ENCODE measurements around the gene LNX2. TPM values are rescaled to one million over a fixed set of nuclear protein-coding genes. Genes with fewer than 3 reads are reported as not detected.

Gene LNX2
- total and polyA plus RNA-seq, 2 donors (not counting 1 experiment from before 2014, with no cell fraction given), result 2.9 to 10.9 TPM

DNA sequence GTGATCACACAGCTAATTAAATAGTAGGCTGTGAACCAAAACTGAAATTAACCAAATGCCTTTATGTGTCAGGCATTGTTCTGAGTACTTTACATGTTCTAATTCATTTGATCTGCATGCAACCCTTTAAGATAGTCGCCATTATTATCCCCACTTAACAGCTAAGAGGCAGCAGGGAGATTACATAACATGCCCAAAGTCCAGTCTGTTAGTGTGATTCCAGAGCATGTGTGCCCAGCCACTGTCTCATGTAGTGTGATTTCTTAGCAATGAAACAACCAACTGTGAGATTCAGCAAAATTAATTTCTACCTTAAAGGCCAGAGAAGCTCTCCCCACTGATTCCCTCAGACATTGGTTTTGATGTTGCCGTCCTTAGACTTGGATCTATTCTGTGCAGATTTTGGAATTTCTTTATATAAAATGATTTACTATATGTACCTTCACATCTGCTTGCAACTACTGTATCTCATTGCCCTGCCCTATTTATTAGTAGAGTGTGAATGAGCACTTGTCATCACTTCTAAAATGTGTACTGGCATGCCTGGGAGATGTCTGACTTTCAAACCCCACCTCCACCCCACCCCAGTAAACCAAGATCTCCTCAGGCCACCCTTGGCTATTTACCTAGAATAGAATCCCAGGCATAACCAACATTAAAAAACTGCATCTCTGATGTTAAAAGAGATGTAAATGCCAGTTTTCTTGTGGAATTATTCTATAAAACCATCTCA, 42.6 kb upstream of the LNX2 start:
- peaks cover 5% of the 10 kb centered on the region for H4K20me1 ChIP-seq (ENCODE audit: control insufficient read depth, insufficient read depth, low read length, poor library complexity, severe bottlenecking)
- H3K4me2 ChIP-seq (replicated peaks; ENCODE audit: low read depth, low read length, poor library complexity, severe bottlenecking), result no peak overlapping the region
- no CpG with 5 or more reads among the region's 2 CpGs for WGBS (ENCODE audit: insufficient coverage)

DNA sequence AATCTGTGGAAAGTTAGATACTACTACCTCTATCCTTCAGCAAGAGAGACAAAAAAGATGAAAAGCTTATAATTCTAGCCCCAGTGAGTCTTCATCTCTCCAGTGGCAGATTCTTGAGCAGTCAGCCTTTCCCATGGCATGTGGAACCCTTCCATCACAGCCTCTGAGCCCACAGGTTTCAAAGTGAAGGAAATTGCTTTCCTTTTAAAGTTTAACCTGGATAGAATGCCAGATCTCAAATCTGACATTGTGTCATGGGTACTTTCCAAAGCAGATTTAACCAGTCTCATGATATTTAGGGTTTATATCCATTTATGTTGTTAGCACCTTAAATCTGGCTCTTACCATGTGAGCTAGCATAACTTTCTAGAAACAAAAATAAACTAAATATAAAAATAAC, 40.7 kb upstream of the LNX2 start:
- Mint-ChIP-seq H3K4me1 (no peaks in the 10 kb centered on the region), H3K4me3 (no peak overlapping the region), H3K27ac (no peak overlapping the region), H3K9me3 (ENCODE audit: insufficient read depth) (no peaks in the 10 kb centered on the region), H3K27me3 (no peaks in the 10 kb centered on the region)
- no peaks in the 10 kb centered on the region for H3K27me3 ChIP-seq (replicated peaks in 1 of 4; ENCODE audit: control extremely low read depth in 1 of 4, control insufficient read depth in 3 of 4, insufficient read depth in 4 of 4, low read length in 3 of 4)
- H3K4me3 ChIP-seq (ENCODE audit: control extremely low read depth in 1 of 5, extremely low read depth in 1 of 5, insufficient read depth in 1 of 5, low read depth in 2 of 5, low read length in 4 of 5), result no peak overlapping the region
- CTCF ChIA-PET, result no interaction called here
- H2AFZ ChIP-seq (ENCODE audit: insufficient read depth, low read depth, low read length, poor library complexity, severe bottlenecking), result no peak overlapping the region
- DNase-seq (no peak), ATAC-seq (ENCODE audit: low read depth) (no peak)
- POLR2A ChIA-PET, result interaction anchor here (0.5 kb wide), 1 partner anchor 552 kb away, joined by 5 read pairs; no protein-coding TSS in a partner anchor
- no peak overlapping the region for H3K9ac ChIP-seq (ENCODE audit: low read length)
- TF ChIP-seq, protein P1, sequence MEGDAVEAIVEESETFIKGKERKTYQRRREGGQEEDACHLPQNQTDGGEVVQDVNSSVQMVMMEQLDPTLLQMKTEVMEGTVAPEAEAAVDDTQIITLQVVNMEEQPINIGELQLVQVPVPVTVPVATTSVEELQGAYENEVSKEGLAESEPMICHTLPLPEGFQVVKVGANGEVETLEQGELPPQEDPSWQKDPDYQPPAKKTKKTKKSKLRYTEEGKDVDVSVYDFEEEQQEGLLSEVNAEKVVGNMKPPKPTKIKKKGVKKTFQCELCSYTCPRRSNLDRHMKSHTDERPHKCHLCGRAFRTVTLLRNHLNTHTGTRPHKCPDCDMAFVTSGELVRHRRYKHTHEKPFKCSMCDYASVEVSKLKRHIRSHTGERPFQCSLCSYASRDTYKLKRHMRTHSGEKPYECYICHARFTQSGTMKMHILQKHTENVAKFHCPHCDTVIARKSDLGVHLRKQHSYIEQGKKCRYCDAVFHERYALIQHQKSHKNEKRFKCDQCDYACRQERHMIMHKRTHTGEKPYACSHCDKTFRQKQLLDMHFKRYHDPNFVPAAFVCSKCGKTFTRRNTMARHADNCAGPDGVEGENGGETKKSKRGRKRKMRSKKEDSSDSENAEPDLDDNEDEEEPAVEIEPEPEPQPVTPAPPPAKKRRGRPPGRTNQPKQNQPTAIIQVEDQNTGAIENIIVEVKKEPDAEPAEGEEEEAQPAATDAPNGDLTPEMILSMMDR (IDR thresholded peaks at IDR 0.05), result no peak
- H3K9me3 ChIP-seq (ENCODE audit: control extremely low read depth in 1 of 3, control insufficient read depth in 2 of 3, insufficient read depth in 1 of 3, low read length in 2 of 3), result no peaks in the 10 kb centered on the region
- no peak overlapping the region for H3K4me2 ChIP-seq (replicated peaks; ENCODE audit: low read depth, low read length, poor library complexity, severe bottlenecking)
- no peaks in the 10 kb centered on the region for H3K4me1 ChIP-seq (ENCODE audit: control insufficient read depth in 2 of 2, insufficient read depth in 2 of 2, low read length in 2 of 2)
- intact Hi-C loops (cut with micrococcal nuclease), result no loop called here
- H3K79me2 ChIP-seq (ENCODE audit: control insufficient read depth, insufficient read depth, low read length), result peaks cover 4% of the 10 kb centered on the region
- peaks cover 0 to 12% of the 10 kb centered on the region in 2 experiments for H3K36me3 ChIP-seq (replicated peaks in 1 of 2; ENCODE audit: control extremely low read depth in 1 of 2, control insufficient read depth in 1 of 2, extremely low read depth in 1 of 2, insufficient read depth in 2 of 2, low read length in 1 of 2)
- H4K20me1 ChIP-seq (ENCODE audit: control insufficient read depth, insufficient read depth, low read length, poor library complexity, severe bottlenecking), result peaks cover 5% of the 10 kb centered on the region
- H3K27ac ChIP-seq (ENCODE audit: low read length in 2 of 2), result no peak overlapping the region

More for the DNA sequence above, 42.6 kb upstream of the LNX2 start:
- Histone ChIP-seq H3K9me3 (ENCODE audit: control extremely low read depth in 1 of 3, control insufficient read depth in 2 of 3, insufficient read depth in 1 of 3, low read length in 2 of 3) (no peaks in the 10 kb centered on the region), H2AFZ (ENCODE audit: insufficient read depth, low read depth, low read length, poor library complexity, severe bottlenecking) (no peak overlapping the region), H3K9ac (ENCODE audit: low read length) (no peak overlapping the region), H3K27ac (ENCODE audit: low read length in 2 of 2) (no peak overlapping the region), H3K27me3 (replicated peaks in 1 of 4; ENCODE audit: control extremely low read depth in 1 of 4, control insufficient read depth in 3 of 4, insufficient read depth in 4 of 4, low read length in 3 of 4) (no peaks in the 10 kb centered on the region), H3K79me2 (ENCODE audit: control insufficient read depth, insufficient read depth, low read length) (peaks cover 4% of the 10 kb centered on the region), H3K4me3 (ENCODE audit: control extremely low read depth in 1 of 5, extremely low read depth in 1 of 5, insufficient read depth in 1 of 5, low read depth in 2 of 5, low read length in 4 of 5) (no peak overlapping the region), H3K4me1 (ENCODE audit: control insufficient read depth in 2 of 2, insufficient read depth in 2 of 2, low read length in 2 of 2) (no peaks in the 10 kb centered on the region), H3K36me3 (replicated peaks in 1 of 2; ENCODE audit: control extremely low read depth in 1 of 2, control insufficient read depth in 1 of 2, extremely low read depth in 1 of 2, insufficient read depth in 2 of 2, low read length in 1 of 2) (peaks cover 0 to 23% of the 10 kb centered on the region in 2 experiments)
- ATAC-seq (ENCODE audit: low read depth), result no peak
- H3K4me1 Mint-ChIP-seq, result no peaks in the 10 kb centered on the region
- POLR2A ChIA-PET, result no interaction called here
- TF ChIP-seq, protein P1 (IDR thresholded peaks at IDR 0.05), result no peak
- no peak for TF ChIP-seq EZH2 (IDR thresholded peaks at IDR 0.05; ENCODE audit: borderline replicate concordance, insufficient read depth, low read depth, low read length, poor library complexity, severe bottlenecking)
- intact Hi-C loops (cut with micrococcal nuclease), result no loop called here
- H3K27ac Mint-ChIP-seq, result no peak overlapping the region
- no peaks in the 10 kb centered on the region for H3K27me3 Mint-ChIP-seq
- CTCF ChIA-PET, result no interaction called here
- no peak for DNase-seq
- H3K9me3 Mint-ChIP-seq (ENCODE audit: insufficient read depth), result no peaks in the 10 kb centered on the region
- H3K4me3 Mint-ChIP-seq, result no peak overlapping the region
